GM12878 (cell line): ENCODE data around the gene L3HYPDH. TPM values are rescaled to one million over a fixed set of nuclear protein-coding genes. Genes with fewer than 3 reads are reported as not detected.

Experiments
- ATAC-seq: fragments of 200-7000 bp; cut with Tn5 transposase; 3 replicates; pipeline ENCODE4 v1.9.1; 2020; ENCODE audit warnings: mild to moderate bottlenecking, moderate library complexity
- BruUV-seq: library from RNA; stranded (reverse); fragments of 400-500 nt; replicated peaks from 2 replicates; lab custom pipeline; 2021; lab: Mats Ljungman, UMichigan
- CTCF ChIA-PET: fragments of 300-600 bp; sonication (Branson Sonifier 250); formaldehyde crosslinking; extraction: SDS; loops from one replicate; lab custom pipeline; 2021; ENCODE audit warnings: inconsistent platforms; lab: Yijun Ruan, JAX
- POLR2A ChIA-PET: fragments of 350-600 bp; formaldehyde crosslinking; extraction: SDS; loops from one replicate; lab custom pipeline; 2021; ENCODE audit warnings: inconsistent platforms; lab: Charles Lee
- RAD21 ChIA-PET: fragments of 300-600 bp; sonication (Branson Sonifier 250); formaldehyde crosslinking; loops from one replicate; lab custom pipeline; 2023; ENCODE audit warnings: antibody characterized with exemption; ENCODE audit not compliant: unreplicated experiment; lab: Charles Lee
- SMC1A ChIA-PET: fragments of 300-600 bp; sonication (Branson Sonifier 250); formaldehyde crosslinking; loops from one replicate; lab custom pipeline; 2023; ENCODE audit not compliant: unreplicated experiment, uncharacterized antibody; lab: Charles Lee
- DNase-seq: peaks from one replicate; pipeline ENCODE4 v3.0.0-alpha.2; 2011; ENCODE audit warnings: low read depth, low spot score
- FAIRE-seq: peaks from 3 replicates; lab custom pipeline; 2011; peaks lifted over from hg19 to GRCh38; lab: Jason Lieb, UNC
- H2AFZ ChIP-seq: 2 replicates; pipeline ENCODE4 v1.6.0; 2011; ENCODE audit warnings: low read depth, low read length, control low read depth; ENCODE audit not compliant: control insufficient read depth
- H3K27ac ChIP-seq: 2 replicates; pipeline ENCODE4 v1.5.1; 2011; ENCODE audit warnings: control low read depth; ENCODE audit not compliant: control insufficient read depth, insufficient read depth
- H3K27me3 ChIP-seq, 2 experiments: replicated peaks in 1 of 2; 2 replicates each; pipeline versions ENCODE4 v1.6.0 to v1.6.1; 2011; ENCODE audit warnings: low read length in 1 of 2; ENCODE audit not compliant: control insufficient read depth in 2 of 2, insufficient read depth in 2 of 2
- H3K36me3 ChIP-seq, 2 experiments: 2 replicates each; pipeline ENCODE4 v1.5.1; 2011; ENCODE audit warnings: low read length in 1 of 2; ENCODE audit not compliant: control insufficient read depth in 2 of 2, insufficient read depth in 2 of 2
- H3K4me1 ChIP-seq: 2 replicates; pipeline ENCODE4 v1.6.1; 2011; ENCODE audit warnings: mild to moderate bottlenecking, low read length, moderate library complexity, mixed read lengths; ENCODE audit not compliant: control insufficient read depth, insufficient read depth
- H3K4me2 ChIP-seq: 2 replicates; pipeline ENCODE4 v1.6.0; 2011; ENCODE audit warnings: control low read depth; ENCODE audit not compliant: control insufficient read depth, insufficient read depth
- H3K4me3 ChIP-seq: fragments of 200-600 bp; sonication (generic); 2 replicates; pipeline ENCODE4 v1.5.1; 2016
- H3K79me2 ChIP-seq: 2 replicates; pipeline ENCODE4 v1.6.0; 2011; ENCODE audit warnings: low read length; ENCODE audit not compliant: control insufficient read depth, insufficient read depth
- H3K9ac ChIP-seq: 2 replicates; pipeline ENCODE4 v1.8.0; 2011; ENCODE audit warnings: low read length, control low read depth, mixed read lengths; ENCODE audit not compliant: control insufficient read depth, insufficient read depth
- H3K9me3 ChIP-seq: replicated peaks from 3 replicates; pipeline ENCODE4 v1.5.1; 2011; ENCODE audit warnings: mild to moderate bottlenecking, low read length; ENCODE audit not compliant: control insufficient read depth, insufficient read depth
- H4K20me1 ChIP-seq: 2 replicates; pipeline ENCODE4 v1.6.0; 2011; ENCODE audit not compliant: control insufficient read depth, insufficient read depth
- CEBPB ChIP-seq, 2 experiments: fragments of 150-350 bp in 1 of 2; IDR thresholded peaks; 2 replicates each; pipeline ENCODE4 v1.6.1; 2012 to 2014; ENCODE audit warnings: low read depth in 2 of 2, low read length in 2 of 2, borderline replicate concordance in 1 of 2, inconsistent platforms in 1 of 2
- GATAD2B ChIP-seq: fragments of 450-650 bp; conservative IDR thresholded peaks from 2 replicates; pipeline ENCODE4 v1.6.1; 2017; ENCODE audit warnings: low read depth, mild to moderate bottlenecking, moderate library complexity
- IKZF1 ChIP-seq: fragments of 450-650 bp; conservative IDR thresholded peaks from 2 replicates; pipeline ENCODE4 v1.6.1; 2017; ENCODE audit warnings: antibody characterized with exemption, mild to moderate bottlenecking
- KDM1A ChIP-seq: fragments of 200-600 bp; sonication (generic); IDR thresholded peaks from 2 replicates; pipeline ENCODE4 v1.6.1; 2016; ENCODE audit warnings: borderline replicate concordance
- MEF2A ChIP-seq: IDR thresholded peaks from 2 replicates; pipeline ENCODE4 v1.6.1; 2011; ENCODE audit warnings: low read depth, mild to moderate bottlenecking, low read length, moderate library complexity; ENCODE audit not compliant: insufficient read depth
- SIX5 ChIP-seq: IDR thresholded peaks from 2 replicates; pipeline ENCODE4 v1.6.1; 2011; ENCODE audit warnings: mild to moderate bottlenecking, low read depth, low read length, moderate library complexity; ENCODE audit not compliant: severe bottlenecking
- SMARCA5 ChIP-seq: fragments of 450-650 bp; IDR thresholded peaks from 2 replicates; pipeline ENCODE4 v1.6.1; 2017; ENCODE audit warnings: mild to moderate bottlenecking
- SRF ChIP-seq, 2 experiments: IDR thresholded peaks; 2 replicates each; pipeline ENCODE4 v1.6.1; 2011; ENCODE audit warnings: low read depth in 2 of 2, low read length in 2 of 2, mild to moderate bottlenecking in 1 of 2, moderate library complexity in 1 of 2
- TAF1 ChIP-seq: IDR thresholded peaks from 2 replicates; pipeline ENCODE4 v1.6.1; 2011; ENCODE audit warnings: mild to moderate bottlenecking, low read depth, low read length, borderline replicate concordance
- WRNIP1 ChIP-seq: IDR thresholded peaks from 2 replicates; pipeline ENCODE4 v1.6.1; 2011; ENCODE audit warnings: low read depth, low read length, improper control_type of control experiment, borderline replicate concordance
- ZZZ3 ChIP-seq: IDR thresholded peaks from 2 replicates; pipeline ENCODE4 v1.6.1; 2011; ENCODE audit warnings: low read depth; ENCODE audit not compliant: control insufficient read depth, insufficient read length
- WGBS: methylation state at CpG from one replicate; pipeline ENCODE4 v1.1.6; 2016; ENCODE audit warnings: low lambda C conversion rate; ENCODE audit not compliant: insufficient replicate concordance, insufficient coverage; ENCODE audit errors: missing lambda C conversion rate; 5-methylcytosine and 5-hydroxymethylcytosine counted together
- in situ Hi-C: fragments of 300-500 bp; cut with MboI; formaldehyde crosslinking; loops from 9 replicates; pipeline ENCODE4 v1.14.3; 2018; ENCODE audit warnings: mixed read lengths
- intact Hi-C: fragments of 100-400 bp; cut with micrococcal nuclease; formaldehyde crosslinking; loops from one replicate; pipeline ENCODE4 v1.14.2; 2022; ENCODE audit not compliant: unreplicated experiment
- polyA plus RNA-seq, 11 experiments: library from polyadenylated mRNA; depleted of rRNA in 4 of 11; unstranded in 6 of 11; stranded (reverse) in 5 of 11; fragments of >200 nt; fragmentation: Nextera tagmentation in 4 of 11; fragmentation: Illumina TruSeq in 1 of 11; extraction: Ambion mirVana in 4 of 11; extraction: Trizol in 1 of 11; gene quantifications; 1 replicate in 1 of 11; 2 replicates in 10 of 11; pipeline versions ENCODE4 v1.2.1 to v1.2.3, GENCODE V29; 2011 to 2016; ENCODE audit warnings: inconsistent platforms in 2 of 11, missing spikeins in 2 of 11, low read depth in 1 of 11
- total RNA-seq, 4 experiments: library from RNA; depleted of rRNA in 3 of 4; stranded (reverse); fragments of >200 nt in 3 of 4; fragmentation: Illumina TruSeq in 1 of 4; extraction: Trizol in 1 of 4; gene quantifications; 2 replicates each; pipeline versions ENCODE4 v1.2.1 to v1.2.3, GENCODE V29; 2013 to 2021
- TF ChIP-seq, protein P1 (sequence below): fragments of 450-650 bp; IDR thresholded peaks from 2 replicates; pipeline ENCODE4 v1.6.1; 2017; ENCODE audit warnings: mild to moderate bottlenecking
- TF ChIP-seq, protein P2 (sequence below): IDR thresholded peaks from 2 replicates; pipeline ENCODE4 v1.6.1; 2012; ENCODE audit warnings: low read depth, low read length, improper control_type of control experiment

L3HYPDH gene
- total and polyA plus RNA-seq, 10 of the 15 experiments (the other 5 are each of a cell fraction or from before 2014, with no cell fraction given), result 11.5 to 27.8 (median 15.8) TPM

GRCh38 chr14:59482541-59483331 is 1.5 kb downstream of the L3HYPDH start:
- no peaks in the 10 kb centered on the region for H3K27me3 ChIP-seq
- SMC1A ChIA-PET, result no interaction called here
- H3K9me3 ChIP-seq, result no peaks in the 10 kb centered on the region
- POLR2A ChIA-PET, result interaction anchor here (1.2 to 1.7 kb wide), 2 partner anchors 18 to 24 kb away, joined by 3 to 6 read pairs; partner anchors contain the start of gene GPR135
- CTCF ChIA-PET, result interaction anchor here (0.6 to 2.2 kb wide), 4 partner anchors 10 to 94 kb away, joined by 3 to 6 read pairs (median 3); partner anchors contain the start of gene CCDC175
- H3K27ac ChIP-seq, result peak overlapping the region; percentile 85
- peak overlapping the region; percentile 76 for H3K9ac ChIP-seq
- no peak for ATAC-seq
- TF ChIP-seq SRF (IDR thresholded peaks at IDR 0.05; ENCODE audit: low read depth in 2 of 2, low read length in 2 of 2), result no peak
- TF ChIP-seq, protein P1, sequence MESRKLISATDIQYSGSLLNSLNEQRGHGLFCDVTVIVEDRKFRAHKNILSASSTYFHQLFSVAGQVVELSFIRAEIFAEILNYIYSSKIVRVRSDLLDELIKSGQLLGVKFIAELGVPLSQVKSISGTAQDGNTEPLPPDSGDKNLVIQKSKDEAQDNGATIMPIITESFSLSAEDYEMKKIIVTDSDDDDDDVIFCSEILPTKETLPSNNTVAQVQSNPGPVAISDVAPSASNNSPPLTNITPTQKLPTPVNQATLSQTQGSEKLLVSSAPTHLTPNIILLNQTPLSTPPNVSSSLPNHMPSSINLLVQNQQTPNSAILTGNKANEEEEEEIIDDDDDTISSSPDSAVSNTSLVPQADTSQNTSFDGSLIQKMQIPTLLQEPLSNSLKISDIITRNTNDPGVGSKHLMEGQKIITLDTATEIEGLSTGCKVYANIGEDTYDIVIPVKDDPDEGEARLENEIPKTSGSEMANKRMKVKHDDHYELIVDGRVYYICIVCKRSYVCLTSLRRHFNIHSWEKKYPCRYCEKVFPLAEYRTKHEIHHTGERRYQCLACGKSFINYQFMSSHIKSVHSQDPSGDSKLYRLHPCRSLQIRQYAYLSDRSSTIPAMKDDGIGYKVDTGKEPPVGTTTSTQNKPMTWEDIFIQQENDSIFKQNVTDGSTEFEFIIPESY, result no peak
- no peak for TF ChIP-seq SIX5
- no peak for TF ChIP-seq MEF2A
- TF ChIP-seq CEBPB (IDR thresholded peaks at IDR 0.05; ENCODE audit: borderline replicate concordance in 1 of 2, low read depth in 2 of 2, low read length in 2 of 2), result no peak
- peak; percentile 35; the same call in 1 of the 2 replicates for TF ChIP-seq KDM1A
- no peak for TF ChIP-seq WRNIP1
- no peak for TF ChIP-seq ZZZ3
- TF ChIP-seq SMARCA5, result peak; percentile 33; the same call in 1 of the 2 replicates
- TF ChIP-seq, protein P2, sequence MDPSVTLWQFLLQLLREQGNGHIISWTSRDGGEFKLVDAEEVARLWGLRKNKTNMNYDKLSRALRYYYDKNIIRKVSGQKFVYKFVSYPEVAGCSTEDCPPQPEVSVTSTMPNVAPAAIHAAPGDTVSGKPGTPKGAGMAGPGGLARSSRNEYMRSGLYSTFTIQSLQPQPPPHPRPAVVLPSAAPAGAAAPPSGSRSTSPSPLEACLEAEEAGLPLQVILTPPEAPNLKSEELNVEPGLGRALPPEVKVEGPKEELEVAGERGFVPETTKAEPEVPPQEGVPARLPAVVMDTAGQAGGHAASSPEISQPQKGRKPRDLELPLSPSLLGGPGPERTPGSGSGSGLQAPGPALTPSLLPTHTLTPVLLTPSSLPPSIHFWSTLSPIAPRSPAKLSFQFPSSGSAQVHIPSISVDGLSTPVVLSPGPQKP, result no peak
- TF ChIP-seq IKZF1, result no peak
- TF ChIP-seq TAF1, result no peak
- no peak for TF ChIP-seq GATAD2B
- RAD21 ChIA-PET, result interaction anchor here (1.5 kb wide), 1 partner anchor 358 kb away, joined by 4 read pairs; no protein-coding TSS in a partner anchor
- no peak for FAIRE-seq
- H4K20me1 ChIP-seq, result no peaks in the 10 kb centered on the region
- no peaks in the 10 kb centered on the region for H3K36me3 ChIP-seq
- BruUV-seq, result TSS peak; percentile 73
- no peak overlapping the region for H2AFZ ChIP-seq
- 51% methylated on average over 6 of the region's 6 CpGs for WGBS
- intact Hi-C loops (loop anchor here (10.0 kb wide), 2 partner anchors 612 to 682 kb away; partner anchors contain the start of genes DHRS7 and PCNX4), in situ Hi-C loops (loop anchor here (25.0 kb wide), 1 partner anchor 680 kb away; the partner anchor contains the start of gene DHRS7)
- H3K4me3 ChIP-seq, result peak overlapping the region; percentile 83
- peaks cover 60% of the 10 kb centered on the region for H3K79me2 ChIP-seq
- DNase-seq, result no peak
- H3K4me1 ChIP-seq, result peaks cover 10% of the 10 kb centered on the region; the same call in 1 of the 2 replicates
- H3K4me2 ChIP-seq, result peak overlapping the region; percentile 96
